GM19467 (cell line): ENCODE measurements around the gene MYL6.
"Not testable (repeated sequence)": the region's sequence is repeated elsewhere in the genome, so short reads cannot be mapped to it uniquely, and the experiment has no call there.

Experiments
- ATAC-seq: cut with Tn5 transposase; IDR thresholded peaks from one replicate; pipeline ENCODE4 v1.9.1; 2021; ENCODE audit warnings: mild to moderate bottlenecking, moderate library complexity; ENCODE audit not compliant: unreplicated experiment

MYL6 gene

DNA sequence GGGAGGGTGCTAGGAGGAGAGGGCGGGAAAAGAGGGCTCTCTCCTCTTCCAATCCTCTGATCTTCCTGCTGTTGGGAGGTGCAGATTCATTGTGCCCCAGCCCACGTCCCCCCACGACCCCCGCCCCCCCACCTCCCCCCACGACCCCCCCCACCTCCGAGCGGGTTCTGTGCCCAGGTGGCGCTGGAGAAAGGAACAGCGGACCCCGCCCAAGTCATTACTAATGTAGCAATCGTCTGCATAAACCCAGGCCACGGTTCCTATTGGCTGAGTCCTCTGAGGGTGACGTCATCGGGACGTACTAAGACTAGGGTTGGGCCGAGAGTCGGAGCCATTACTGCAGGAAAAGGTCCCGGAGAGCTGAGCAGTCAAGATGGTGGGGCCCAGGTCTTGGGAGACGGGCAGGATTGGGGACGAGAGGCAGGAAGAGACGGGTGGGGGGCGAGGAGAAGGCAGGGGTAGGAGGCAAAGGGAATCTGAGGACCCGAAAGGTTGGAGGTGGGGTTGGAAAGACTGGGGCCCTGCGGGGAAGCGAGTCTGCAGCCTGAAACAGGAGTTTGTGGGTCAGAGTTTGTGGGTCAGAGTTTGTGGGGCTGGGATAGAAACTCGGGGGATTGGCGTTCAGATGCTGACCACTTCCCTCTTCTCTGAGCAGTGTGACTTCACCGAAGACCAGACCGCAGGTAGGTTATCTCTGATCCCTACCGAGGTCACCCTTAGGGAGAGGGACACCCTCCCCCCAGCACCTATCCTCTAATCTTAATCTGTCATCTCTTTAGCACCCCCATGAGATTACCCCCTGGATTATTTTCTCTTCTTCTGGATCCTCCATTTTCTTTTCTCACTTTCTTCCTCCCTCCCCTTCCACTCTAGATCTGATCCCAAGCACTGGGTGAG lies at the start of gene MYL6:
MYL6 (plus strand) TSS at position 331 of the 897 bp plus-strand sequence; CDS start at position 374, 43 bp downstream.
- peak; percentile 71 for ATAC-seq

DNA sequence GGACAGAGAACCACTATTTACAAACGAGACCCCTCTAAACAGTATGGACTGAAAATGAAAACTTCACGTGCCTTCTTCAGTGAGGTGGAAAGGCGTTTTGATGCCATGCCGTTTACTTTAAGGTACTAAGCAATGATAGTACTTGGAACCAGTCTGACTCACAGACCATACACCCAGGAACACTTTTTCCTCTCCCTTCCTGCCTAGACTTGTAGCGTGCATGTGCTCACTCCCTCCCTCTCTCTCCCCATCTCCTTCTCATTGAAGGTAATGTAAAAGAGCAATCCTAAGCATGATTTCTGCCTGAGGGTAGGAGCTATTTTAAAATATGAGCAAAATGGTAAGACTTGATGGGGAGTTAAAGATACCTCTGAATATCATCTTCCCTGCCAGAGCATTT lies 47.6 kb upstream of the MYL6 start:
- ATAC-seq = no peak

DNA sequence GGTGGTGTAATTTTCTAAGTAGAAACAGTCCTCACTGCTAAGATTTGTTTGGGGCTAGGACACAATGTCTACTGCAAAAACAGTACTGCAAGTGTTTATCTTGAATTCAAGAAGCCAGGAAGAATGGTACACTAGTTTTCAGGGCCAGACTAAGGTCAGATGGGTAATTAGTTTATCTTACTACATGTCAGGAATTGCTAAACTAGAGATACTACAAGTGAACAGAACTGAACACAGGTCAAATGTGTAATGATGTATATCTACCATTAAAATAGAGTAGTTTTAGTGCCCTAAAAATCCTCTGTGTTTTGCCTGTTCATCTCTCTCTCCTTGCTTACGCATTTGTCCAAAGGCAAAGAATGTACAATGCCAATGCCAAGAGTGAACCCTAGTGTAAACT lies 44.1 kb upstream of the MYL6 start:
- no peak for ATAC-seq

DNA sequence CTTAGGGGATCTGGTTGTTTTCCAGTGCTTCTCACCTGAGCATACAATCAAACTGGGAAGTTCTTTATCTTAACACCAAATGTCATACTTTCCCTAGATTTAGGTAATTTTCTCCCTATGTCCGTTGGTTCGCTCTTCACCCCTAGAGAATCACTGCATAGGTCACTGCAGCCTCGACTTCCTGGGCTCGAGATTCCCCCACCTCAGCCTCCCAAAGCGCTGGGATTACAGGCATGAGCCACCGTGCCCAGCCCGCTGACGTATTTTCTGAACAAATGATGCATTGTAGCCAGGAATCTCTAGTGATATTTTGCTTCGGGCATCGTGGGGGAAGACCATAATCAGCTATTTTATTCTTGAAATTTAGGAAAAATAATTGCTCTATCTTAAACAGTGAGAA lies 42.8 kb upstream of the MYL6 start:
- ATAC-seq = no peak

DNA sequence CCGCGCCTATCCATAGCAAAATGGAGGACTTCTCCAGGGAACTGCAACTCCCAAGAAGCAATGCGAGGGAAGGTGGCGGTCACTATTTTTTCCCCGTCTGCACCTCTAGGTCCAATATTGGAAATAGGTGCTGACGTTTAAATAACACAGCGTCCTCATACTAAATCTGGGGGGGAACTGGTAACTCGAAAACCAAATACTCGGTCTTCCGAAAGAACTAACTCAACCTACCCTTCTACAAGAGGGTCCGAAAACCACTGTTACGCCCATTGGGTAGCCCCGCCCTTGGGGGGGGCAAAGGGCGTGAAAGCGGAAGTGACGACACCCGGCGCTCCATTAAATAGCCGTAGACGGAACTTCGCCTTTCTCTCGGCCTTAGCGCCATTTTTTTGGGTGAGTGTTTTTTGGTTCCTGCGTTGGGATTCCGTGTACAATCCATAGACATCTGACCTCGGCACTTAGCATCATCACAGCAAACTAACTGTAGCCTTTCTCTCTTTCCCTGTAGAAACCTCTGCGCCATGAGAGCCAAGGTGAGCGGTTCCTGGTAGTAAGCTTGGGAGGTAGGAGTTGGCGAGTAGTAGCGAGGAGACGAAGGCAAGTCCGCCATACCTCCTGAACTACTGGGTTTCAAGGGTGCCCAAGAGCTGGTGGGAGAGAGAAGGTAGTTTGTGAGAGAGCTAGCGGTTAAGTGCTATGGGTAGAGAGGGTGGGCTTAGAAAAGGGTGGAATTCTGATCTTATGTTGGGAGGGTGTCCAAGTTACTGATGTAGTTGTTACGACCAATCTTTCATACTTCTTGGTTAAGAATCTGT lies 41.7 kb upstream of the MYL6 start, which contains the start of gene RPL41:
RPL41 (plus strand) TSS at position 367 of the 815 bp plus-strand sequence.
- ATAC-seq = peak; percentile 44

DNA sequence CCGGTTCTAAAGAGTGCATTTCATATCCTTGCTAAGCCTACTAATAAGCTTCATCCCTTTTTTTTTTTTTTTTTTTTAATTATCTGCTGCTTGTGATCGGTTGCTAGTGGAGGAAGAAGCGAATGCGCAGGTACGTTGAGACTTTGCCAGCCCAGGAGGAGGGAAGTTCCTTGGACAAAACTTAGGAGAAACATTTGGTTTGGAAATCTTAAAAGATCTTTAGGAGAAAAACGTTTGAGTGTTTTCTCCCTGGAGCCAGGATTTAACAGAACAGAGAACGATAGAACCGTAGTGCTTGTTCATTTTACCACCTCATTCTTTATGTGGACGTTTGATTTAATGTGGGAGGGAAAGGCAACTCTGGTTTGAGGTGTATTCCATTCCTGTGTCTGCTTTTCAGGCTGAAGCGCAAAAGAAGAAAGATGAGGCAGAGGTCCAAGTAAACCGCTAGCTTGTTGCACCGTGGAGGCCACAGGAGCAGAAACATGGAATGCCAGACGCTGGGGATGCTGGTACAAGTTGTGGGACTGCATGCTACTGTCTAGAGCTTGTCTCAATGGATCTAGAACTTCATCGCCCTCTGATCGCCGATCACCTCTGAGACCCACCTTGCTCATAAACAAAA lies 41.0 kb upstream of the MYL6 start:
- not testable (repeated sequence) for ATAC-seq

DNA sequence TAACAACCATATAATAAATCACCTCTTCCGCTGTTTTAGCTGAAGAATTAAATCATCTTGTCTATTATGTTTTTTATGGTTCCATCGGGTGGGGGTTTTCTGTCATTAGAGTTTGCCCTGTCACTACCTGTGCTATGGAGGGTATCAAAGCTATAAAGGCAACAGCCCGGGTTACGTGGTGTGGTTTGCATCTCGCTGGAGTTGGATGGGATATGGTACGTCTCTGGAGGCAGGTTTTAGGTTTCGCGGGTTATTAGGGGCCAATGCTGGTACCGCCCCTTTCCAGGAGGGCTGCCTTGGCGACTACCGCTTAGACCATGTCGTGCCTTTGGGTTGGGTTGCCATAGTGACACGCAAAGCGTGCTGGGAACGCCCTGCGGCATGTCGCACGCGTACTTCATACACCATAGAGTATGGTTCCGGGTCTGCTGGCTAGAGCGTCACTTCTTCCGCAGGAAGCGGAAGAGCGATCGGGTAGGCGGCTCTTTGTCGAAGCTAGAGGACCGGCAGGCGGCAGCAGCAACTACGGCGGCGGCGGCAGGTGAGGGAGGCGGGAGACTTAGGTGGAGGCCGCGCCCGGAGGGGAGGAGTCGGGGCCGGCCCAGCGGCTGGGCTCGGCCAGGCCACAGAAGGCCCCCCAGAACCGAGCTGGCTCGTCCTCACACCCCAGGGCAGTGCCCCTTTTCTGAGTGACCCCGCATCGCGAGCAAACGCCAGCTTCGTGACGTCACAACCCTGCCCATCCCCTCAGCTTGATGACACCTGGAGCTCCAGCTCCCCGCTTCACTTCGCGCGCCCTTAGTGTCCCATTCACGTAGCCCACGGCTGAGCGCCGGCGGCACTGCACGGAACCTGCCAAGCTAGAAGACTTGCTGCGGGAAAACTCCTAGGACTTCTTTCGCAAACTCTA lies 40.1 kb upstream of the MYL6 start, which contains the start of gene ZC3H10:
ZC3H10 (plus strand) TSS at position 489 of the 910 bp plus-strand sequence. CDS start 2,297 bp downstream, outside the sequence.
- peak; percentile 76 for ATAC-seq

DNA sequence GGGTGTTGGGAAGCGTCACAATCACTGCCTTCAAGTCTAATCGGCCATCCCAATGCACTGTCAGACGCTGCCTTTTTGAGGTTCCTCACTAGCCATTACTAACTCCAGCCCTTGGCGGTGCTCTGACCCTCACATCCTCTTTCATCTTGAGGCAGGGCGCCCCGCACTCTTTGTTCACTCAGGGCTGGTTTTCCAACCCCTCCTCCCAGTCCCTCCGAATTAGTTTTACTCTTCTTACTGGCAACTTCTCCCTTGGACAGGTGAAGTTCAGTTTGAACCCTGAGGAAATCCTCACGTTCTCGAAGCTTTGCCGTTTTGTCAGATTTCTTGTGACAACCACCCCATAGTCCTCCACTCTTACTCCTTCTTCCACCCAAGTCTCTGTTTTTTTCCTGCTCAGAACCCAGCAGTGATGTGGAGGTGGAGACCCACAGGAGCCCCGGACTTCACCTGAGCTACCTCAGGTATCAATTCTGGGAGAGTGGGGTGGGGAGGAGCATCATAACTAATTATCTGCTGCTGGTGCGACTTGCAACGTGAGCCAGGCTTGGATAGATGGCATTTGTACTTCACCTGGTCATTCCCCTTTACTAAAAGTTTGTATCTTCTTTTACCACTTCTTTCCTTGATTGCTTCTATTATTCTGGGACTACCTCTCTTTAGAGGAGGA lies 39.3 kb upstream of the MYL6 start:
- ATAC-seq = no peak

DNA sequence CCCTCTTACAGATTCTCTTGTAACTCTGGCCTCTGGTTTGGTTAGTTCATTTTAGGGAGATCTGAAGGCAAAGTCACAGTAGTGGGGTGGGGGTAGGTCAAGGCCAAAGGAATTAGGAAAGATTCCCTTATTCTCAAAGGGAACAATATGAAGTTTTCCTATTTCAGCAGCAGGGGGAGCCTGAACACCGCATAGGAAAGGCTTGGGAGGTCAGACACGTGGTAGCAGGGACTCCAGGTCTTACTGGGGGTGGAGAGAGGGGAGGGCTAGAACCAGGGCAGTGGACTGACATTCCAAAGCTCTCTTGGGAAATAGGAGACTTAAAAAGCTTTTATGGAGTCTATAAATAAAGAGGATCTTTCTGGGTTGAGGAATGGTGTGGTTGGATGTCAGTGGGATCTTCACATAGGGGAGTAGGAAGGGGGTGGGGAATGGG lies 38.8 kb upstream of the MYL6 start:
- ATAC-seq = no peak

DNA sequence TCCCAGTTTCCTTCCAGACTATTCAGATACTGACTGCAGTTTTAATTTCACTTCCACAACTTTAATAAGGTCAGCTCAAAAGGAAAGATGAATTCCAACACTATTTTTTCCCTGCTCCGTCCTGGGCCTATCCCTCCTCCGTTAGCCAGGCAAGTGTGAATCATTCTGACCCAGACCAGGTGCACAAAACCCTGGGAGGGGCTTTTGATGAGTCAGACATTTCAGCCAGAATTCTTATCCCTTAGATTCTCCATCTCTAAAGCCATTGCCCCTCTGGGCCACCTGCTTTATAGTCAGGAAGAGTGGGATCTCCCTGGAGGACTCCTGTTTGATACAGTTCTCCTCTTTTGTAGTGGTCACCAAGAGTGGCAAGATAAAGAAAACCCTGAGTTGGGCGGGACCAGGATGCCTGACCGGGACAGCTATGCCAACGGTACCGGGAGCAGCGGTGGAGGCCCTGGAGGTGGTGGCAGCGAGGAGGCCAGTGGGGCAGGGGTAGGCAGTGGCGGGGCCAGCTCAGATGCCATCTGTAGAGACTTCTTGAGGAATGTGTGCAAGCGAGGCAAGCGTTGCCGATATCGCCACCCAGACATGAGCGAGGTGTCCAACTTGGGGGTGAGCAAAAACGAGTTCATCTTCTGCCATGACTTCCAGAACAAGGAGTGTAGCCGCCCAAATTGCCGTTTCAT lies 37.9 kb upstream of the MYL6 start:
- no peak for ATAC-seq

DNA sequence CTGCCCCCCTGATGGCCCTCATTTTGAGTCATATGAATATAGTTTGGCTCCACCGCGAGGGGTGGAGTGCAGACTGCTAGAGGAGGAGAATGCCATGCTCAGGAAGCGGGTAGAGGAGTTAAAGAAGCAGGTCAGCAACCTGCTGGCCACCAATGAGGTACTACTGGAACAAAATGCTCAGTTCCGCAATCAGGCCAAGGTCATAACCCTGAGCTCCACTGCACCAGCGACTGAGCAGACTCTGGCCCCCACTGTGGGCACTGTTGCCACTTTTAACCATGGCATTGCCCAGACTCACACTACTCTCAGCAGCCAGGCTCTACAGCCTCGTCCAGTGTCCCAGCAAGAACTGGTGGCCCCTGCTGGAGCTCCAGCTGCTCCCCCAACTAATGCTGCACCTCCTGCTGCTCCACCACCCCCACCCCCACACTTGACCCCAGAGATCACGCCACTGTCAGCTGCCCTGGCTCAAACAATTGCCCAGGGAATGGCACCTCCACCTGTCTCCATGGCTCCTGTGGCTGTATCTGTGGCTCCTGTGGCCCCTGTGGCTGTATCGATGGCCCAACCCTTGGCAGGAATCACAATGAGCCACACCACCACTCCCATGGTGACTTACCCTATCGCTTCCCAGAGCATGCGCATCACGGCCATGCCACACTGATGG lies 36.8 kb upstream of the MYL6 start:
- no peak for ATAC-seq

DNA sequence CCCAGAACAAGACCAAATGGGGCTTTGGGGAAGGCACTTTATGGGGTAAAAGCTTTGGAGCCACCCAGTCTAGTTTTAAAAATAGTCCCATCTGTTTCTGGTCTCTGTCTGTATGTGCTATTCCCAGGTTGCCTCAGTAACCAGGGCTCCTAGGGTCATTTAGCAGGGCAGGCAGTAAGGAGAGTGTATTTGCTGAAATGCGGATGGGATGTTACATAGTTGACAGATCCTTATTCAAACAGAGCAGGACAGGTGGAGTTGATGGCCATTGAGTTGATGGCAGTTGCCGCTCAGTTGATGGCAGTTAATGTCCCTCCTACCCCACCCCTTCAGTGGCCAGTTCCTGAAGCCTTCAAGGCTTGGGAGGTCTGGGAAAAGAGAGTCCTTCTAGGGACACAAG lies 35.5 kb upstream of the MYL6 start:
- ATAC-seq = no peak

DNA sequence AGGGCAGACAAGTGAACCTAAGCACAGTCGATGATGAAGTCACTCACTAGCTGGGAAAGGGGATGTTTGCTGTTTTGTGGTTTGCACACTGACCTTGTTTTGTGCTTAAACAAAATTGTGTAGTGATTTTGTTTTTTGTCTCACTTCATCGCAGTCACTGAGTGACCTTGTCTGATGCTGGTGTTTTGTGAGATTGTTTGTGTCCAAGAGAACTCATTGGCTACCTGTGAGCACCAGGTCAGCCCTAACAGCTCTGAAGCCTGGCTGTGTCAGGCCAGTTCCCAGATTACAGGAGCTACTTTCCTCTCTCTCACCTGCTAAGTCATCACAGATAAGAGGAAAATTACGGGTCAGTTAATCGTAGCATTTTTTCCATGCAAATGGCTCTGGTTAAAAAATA lies 34.0 kb upstream of the MYL6 start:
- no peak for ATAC-seq

DNA sequence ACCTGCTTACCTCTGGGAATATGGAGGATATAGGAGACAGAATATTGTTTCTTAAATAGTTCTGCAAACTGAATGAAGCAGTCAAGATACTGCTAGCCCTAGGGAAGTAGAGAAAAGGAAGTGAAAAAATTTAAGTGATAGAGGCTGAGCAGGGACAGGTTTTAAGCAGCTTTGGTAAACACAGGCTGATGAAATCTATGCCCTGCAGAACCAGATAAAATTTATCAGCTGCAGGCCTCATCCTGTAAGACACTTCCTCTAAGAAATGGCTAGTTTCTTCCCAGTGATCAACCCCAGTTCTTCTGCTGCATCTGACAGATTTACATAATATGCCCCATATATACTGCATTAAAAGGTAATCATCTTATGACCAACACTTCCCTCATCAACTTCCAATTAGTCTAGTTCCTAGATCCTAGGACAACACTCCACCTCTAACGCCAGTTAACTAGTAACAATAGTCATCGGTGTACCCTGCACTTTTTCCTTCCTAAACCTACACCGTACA lies 31.4 kb upstream of the MYL6 start:
- ATAC-seq = no peak

DNA sequence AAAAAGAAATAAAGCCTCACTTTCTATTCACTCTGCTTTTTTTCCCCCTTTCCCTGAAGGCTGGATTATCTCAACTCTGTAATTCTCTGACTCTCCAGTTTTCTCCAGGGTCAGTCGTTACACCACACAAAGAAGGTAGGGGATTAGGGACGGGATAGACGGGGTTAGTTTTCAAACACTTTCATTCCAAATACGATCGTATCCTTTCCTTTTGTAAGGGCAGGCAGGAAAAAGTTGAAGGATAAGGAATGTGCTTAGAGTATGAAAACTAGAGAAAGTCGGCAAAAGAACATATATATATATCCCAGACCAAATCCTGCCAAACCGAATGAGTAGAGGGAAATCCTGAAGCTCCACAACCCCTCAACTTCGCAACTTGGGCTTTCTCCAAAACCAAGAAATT lies 30.7 kb upstream of the MYL6 start:
- ATAC-seq = no peak

DNA sequence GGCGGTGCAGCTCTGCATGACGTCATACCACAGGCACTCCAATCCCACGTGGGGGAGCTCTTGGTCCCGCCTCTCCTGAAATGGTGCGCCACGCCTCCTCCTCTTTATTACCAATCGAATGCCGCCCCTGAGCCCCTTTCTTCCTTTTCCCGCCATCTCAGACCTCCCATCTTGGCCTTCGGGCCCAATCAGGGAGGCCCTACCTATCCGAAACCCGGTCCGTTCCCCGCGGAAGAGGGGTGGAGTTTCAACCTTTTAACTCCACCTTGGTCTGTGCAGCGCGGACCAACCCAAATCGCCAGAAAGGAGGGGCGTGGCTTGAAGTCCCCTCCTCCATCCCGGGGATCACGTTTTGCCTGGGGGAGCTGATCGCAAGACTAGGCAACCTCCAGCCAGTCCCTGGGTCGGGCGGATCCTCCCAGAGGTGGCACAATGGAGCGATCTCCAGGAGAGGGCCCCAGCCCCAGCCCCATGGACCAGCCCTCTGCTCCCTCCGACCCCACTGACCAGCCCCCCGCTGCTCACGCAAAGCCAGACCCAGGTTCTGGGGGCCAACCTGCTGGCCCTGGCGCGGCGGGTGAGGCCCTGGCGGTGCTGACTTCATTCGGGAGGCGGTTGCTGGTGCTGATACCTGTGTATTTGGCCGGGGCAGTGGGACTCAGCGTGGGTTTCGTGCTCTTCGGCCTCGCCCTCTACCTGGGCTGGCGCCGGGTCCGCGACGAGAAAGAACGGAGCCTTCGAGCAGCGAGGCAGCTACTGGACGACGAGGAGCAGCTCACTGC lies 30.1 kb upstream of the MYL6 start, which contains the start of gene ESYT1:
ESYT1 (plus strand) TSS at position 380 of the 782 bp plus-strand sequence; CDS start at position 433, 53 bp downstream.
- ATAC-seq = peak; percentile 83

DNA sequence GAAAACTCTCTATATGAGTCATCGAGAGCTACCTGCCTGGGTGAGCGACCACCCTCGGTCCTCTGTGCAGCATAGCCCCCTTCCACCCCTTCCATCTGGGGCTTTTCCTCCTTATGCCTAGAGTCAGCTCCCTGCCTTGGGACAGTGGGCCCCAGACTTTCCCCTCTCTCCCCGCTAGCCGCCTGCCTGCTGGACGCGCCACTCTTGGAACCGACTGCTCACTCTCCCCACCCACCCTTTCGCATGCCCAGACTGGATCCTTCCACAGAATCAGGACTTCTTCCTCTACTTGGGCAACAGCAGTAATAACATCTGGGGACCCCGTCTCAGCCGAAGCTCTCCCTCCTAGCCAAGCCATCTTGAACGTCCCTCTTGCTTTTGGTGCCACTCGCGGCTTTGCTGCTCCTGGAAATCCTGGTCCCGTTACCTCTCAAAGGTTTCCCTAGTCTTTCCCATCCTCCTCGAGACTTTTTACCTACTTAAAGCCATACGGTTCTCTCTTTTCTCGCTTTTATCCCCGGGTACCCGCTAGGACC lies 29.4 kb upstream of the MYL6 start:
- ATAC-seq = no peak
